HG03558 (cell line): ENCODE results near the gene NFXL1.
A peak's percentile ranks its signal among the peaks of the same experiment; 100 is the strongest.

ENCODE experiments used
- ATAC-seq: cut with Tn5 transposase; IDR thresholded peaks from one replicate; pipeline ENCODE4 v1.9.1; 2021; ENCODE audit warnings: moderate number of reproducible peaks; ENCODE audit not compliant: unreplicated experiment; ENCODE audit errors: extremely low read depth

The NFXL1 gene

DNA sequence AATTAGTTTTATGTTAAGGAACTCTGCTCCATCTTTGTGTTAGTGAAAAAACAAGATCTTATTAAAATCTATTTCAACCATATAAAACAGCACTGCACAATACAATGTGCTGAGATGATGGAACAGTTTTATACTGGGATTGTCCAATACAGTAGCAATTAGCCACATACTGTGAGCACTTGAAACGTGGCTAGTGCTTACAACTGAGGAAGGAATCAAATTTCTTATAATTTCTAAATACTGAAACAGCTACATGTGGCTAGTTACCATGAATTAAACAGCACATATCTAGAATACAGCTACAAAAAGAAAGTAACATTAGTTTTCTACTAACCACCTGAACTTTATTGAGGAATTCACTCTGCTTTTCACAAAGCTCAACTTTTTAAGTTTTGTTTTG, 14.7 kb downstream of the NFXL1 start:
- ATAC-seq, result no peak

GRCh38 chr4:47891928-47892327, 22.5 kb downstream of the NFXL1 start:
- ATAC-seq, result no peak

DNA sequence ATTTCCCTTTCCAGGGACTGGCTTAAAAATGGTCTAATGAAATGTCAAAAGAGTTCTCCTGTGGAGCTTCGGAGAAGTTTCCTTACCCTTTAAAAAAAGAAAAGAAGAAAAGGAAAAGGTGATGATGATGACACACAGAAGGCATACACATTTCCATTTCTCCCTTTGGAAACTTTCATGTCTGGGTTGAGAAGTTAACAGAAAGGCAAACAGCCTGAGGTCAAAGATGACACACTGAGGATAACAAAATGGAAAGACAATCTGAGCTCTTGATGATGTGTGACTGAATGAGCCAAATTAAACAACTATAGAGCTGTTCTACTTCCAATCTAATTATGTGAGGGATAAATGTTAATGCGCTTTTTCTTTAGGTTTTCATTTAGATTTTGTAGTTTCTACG, 32.2 kb downstream of the NFXL1 start:
- ATAC-seq, result no peak

GRCh38 chr4:47879458-47879857, 34.9 kb downstream of the NFXL1 start:
- no peak for ATAC-seq

DNA sequence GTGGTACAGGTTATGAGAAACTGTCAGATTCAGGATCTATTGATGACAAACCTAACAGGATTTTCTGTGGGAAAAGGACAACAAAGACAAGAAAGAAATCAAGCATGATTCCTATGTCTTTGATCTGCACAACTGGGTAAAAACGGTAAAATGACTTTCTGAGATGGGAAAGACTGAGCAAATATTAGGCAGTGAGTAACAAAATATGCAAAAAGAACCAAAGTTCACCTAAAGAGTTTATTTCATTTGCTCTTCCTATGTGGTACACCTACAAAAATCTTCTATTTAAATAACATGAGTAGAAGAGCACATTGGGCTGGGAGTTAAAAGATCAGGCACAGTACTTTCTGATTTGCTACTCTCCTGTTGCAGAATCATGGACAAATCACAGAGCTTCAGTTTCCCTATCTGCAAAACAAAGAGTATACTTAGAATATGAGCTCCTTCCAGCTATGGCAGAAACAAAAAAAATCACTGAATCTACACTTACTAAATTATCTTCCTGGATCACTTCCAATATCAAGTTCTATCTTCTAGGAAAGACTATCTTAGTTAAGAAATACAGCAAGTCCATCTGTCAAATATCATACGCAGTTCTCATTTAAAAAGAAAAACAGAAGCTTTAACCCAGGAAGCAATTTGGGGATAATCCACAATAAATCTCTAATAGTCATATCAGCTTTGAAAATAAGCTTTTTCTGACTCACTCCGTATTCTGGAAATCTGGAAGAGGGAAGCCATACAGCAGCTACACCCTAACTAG, 37.4 kb downstream of the NFXL1 start:
- no peak for ATAC-seq

DNA sequence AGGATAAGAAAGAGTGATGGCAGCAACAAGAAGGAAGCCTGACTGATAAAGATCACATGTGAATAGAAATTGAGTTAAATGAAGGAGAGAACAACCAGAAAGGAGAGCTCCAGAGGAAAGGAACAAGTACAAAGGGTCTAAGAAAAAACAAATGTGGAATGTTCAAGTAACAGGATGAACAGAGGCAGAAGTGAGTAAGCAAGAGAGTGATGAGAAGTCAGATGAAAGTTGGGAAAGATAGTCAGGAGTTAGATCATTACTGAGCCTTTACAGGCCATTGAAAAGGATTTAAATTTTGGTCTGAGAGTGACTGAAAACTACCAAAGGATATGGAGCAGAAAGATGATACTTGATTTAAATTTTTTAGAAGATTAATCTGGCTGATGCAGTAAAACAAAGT, 38.1 kb downstream of the NFXL1 start:
- ATAC-seq, result no peak

DNA sequence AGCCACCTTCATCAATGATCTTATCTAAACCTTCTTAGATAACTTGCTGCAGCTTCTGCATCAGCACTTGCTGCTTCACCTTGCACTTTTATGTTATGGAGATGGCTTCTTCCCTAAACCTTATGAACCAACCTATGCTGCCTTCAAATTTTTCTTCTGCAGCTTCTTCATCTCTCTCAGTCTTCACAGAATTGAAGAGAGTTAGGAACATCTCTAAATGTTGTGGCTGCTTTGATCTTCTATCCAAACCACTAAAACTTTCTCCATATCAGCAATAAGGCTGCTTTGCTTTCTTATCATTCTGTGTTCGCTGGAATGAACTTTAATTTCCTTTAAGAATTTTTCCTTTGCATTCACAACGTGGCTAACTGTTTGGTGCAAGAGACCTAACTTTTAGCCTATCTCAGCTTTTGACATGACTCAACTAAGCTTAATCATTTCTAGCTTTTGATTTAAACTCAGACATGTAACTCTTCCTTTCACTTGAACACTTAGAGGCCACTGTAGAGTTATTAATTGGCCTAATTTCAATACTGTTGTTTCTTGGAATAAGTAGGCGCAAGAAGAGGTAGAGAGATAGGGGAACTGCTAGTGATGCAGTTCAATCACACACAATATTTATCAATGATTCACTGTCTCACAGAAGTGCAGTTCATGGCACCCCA, 40.4 kb downstream of the NFXL1 start:
- no peak for ATAC-seq

GRCh38 chr4:47863486-47863885, 50.9 kb downstream of the NFXL1 start:
- ATAC-seq, result no peak

GRCh38 chr4:47862297-47862696, 52.1 kb downstream of the NFXL1 start:
- ATAC-seq, result no peak

- ATAC-seq, result no peak
Measured at GRCh38 chr4:47860305-47860704, 54.1 kb downstream of the NFXL1 start.

DNA sequence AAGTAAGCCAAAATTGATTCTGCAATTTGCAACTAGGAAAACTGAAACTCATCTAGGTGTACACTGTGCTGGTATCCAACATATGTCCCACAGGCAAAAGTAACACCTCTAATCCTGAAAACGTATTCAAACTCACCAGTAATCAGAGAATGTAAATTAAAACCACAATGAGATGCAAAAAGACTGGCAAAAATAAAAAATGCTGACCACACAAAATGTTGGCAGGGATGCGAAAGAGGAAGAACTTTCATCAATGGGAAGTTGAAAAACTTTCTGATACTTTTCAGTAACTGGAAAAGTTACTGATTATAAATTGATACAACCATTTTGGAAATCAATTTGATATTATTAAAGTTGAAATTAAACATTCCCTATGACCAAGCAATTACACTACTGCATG, 56.4 kb downstream of the NFXL1 start:
- ATAC-seq, result no peak

GRCh38 chr4:47856713-47857112, 57.7 kb downstream of the NFXL1 start:
- no peak for ATAC-seq

GRCh38 chr4:47855350-47855749, 59.0 kb downstream of the NFXL1 start:
- no peak for ATAC-seq

DNA sequence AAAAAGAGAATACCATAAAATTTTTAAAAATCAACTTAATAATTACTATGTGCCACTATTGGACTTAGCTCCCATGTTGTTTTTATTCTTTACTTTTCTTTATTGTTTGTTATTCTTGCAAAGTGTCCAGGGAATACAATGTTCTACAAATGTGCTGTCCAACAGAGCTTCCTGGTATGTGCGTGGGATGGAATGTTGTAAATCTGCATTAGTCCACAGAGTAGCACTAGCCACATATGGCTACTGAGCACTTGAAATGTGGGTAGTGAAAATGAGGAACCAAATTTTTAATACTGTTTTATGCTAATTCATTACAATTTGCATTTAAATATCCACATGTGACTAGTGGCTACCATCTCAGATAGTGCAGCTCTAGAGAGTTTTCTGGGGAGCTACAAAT, 62.2 kb downstream of the NFXL1 start:
- no peak for ATAC-seq

DNA sequence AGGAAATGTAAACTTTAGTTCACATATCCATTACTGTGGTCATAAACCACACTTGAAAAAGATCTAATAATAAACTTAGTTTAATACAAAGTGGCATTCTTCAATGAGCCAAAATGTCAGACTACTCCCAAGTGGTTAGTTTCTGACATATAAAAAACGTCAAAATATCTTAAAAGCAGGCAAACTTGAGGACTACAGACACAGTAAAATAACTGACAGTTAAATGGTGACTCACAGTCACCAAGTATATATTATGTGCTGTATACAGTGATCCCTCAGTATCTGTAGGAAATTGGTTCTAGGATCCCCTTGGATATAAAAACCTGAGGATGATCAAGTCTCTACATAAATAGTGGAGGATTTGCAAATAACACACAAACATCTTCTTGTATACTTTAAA, 64.9 kb downstream of the NFXL1 start:
- ATAC-seq, result no peak

DNA sequence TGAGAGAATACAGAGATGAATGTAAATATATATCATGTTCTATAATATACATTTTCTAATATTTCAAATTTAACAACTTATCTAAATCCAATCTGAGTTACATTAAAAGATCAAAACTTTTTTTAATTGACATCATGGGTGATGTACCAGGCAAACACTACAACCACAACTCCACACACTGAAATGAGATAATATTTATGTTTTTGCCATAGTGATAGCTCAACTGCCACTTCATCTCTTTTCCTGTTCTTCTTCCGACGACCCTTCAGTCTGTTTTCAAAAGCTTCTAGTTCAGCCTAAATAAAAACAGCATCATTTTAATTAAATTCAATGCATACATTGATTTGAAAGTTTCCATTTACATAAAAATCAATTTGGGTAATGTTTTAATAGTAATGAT, 66.3 kb downstream of the NFXL1 start:
- no peak for ATAC-seq

GRCh38 chr4:47842985-47843384, 71.4 kb downstream of the NFXL1 start:
- no peak for ATAC-seq

DNA sequence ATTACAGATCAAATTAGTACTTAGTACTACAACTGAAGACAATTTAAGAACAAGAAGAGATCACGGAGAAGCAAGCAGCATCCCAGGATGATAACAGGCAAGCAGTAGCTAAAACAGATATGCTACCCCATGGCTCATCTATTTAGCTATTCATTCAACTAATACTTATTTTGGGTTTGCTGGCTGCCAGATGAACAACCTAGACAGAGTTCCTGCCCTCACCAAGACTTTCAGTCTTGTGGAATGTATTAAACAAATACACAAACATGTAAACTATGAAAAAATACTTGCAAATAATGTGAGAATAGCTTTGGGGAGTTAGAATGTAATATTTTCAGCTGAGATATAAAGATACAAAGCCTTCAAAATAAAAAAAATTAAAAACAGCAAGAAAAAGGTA, 74.1 kb downstream of the NFXL1 start:
- no peak for ATAC-seq

DNA sequence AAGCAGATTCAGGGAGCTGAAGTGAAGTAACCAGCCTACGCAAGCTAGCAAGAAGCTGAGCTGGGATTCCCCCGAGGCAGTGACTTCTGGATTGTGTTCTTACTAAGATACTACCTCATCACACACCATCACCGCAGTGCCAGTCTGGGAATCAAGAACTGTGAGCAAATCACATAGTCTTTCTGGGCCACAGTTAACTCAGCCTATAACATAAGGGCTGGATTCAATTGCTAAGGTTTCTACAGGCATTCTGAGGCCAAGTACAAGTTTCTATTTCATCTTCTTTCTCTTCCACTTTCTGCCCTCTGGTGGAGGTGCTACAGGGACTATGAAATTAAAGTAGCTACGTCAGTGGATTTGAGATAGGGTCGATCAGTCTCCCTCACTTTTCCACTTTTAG, 75.1 kb downstream of the NFXL1 start:
- ATAC-seq, result peak; percentile 71

DNA sequence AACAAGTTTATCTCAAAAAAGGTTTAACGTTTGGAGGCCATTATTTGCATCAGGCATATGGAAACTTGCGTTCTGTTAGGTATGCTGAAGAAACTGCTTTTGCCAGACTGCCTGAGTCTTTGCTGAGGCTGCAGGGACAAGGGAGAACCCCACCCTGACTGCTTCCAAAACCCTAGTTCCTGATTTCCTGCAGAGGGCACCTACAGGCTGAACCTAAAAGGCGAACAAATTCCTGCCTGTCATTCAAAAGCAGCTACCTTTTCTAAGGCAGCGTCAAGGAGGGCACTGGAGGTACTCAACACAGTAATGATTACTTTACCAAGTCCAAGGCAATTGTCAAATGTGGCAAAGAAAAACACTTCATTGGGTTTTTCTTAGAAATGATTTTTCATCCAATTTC, 75.9 kb downstream of the NFXL1 start:
- ATAC-seq, result no peak

DNA sequence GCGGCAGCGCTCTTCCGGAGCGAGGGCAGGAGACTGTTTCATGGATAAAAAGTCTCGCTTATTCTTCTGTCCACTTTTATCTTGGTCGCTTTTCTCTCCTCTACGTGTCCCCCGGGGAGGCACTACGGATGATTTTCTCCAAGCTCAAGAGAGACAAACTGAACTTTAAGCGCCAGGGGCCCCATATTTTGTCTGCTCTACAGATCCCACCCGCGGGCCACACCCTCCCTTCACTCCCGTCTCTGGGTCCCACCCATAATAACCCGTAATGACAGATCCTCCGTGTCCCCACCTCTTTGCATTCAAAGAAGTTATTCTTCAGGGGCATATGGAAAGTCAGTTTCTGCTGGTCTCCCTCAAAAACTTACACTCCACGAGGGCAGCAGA, 76.5 kb downstream of the NFXL1 start, which contains the start of gene CORIN:
TSS of gene CORIN (minus strand) at position 160 of the 387 bp plus-strand sequence. CDS start at position 42, 118 bp downstream.
- no peak for ATAC-seq
